Fibroblast of skin of abdomen (primary cell): Measurements from ENCODE around the gene TSPAN11.

Source experiments
- DNase-seq: peaks from one replicate; pipeline ENCODE4 v3.0.0-alpha.2; 2013

TSPAN11 gene

DNA sequence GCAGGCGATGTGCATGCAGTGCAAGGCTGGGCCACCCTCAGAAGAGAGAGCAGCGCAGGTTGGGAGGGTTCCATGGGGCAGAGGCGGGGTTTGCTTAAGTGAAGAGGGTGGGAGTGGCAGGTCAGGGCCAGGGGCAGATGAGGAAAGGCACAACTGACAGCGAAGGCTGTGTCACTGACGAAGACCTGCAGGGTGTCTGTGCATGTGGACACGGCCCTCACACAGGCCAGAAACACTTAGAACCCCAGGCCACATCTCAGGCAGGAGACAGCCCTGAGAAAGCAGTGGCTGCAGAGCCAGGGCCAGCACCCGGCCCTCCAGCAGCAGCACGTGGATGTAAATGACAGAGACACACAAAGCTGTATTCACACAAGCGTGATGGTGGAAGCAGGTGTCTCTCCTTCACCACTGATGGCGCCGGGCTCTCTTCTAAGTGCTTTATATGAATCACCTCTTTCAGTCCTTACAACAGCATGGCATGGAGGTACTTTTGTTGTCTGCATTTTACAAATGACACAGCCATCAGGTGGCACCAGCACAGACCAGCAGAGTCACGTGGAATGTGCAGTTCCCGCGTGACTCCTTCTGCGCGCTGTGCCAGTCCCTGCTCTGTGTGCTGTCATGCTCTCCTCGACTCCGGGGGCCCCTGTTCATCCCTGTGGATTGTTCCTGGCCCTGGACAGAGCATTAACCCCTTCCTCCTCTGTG is 54.6 kb downstream of the TSPAN11 start:
- DNase-seq, result no peak

GRCh38 chr12:30982413-30982812 is 55.9 kb downstream of the TSPAN11 start:
- no peak for DNase-seq

GRCh38 chr12:30985814-30986452 is 59.4 kb downstream of the TSPAN11 start:
- peak; percentile 47 for DNase-seq

DNA sequence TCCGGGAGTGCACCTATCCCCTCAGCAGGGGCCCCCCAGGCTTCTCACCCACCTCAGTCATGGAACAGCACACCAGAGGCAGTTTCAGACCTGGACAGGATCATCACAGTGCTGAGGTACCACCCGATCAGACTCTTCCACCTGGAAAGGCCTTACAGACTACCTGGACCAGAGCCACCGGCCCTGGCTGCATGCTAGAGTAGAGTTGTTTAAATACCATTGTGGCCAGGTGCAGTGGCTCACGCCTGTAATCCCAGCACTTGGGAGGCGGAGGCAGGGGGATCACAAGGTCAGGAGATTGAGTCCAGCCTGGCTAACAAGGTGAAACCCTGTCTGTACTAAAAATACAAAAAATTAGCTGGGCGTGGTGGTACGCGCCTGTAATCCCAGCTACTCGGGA is 61.5 kb downstream of the TSPAN11 start:
- DNase-seq, result no peak

DNA sequence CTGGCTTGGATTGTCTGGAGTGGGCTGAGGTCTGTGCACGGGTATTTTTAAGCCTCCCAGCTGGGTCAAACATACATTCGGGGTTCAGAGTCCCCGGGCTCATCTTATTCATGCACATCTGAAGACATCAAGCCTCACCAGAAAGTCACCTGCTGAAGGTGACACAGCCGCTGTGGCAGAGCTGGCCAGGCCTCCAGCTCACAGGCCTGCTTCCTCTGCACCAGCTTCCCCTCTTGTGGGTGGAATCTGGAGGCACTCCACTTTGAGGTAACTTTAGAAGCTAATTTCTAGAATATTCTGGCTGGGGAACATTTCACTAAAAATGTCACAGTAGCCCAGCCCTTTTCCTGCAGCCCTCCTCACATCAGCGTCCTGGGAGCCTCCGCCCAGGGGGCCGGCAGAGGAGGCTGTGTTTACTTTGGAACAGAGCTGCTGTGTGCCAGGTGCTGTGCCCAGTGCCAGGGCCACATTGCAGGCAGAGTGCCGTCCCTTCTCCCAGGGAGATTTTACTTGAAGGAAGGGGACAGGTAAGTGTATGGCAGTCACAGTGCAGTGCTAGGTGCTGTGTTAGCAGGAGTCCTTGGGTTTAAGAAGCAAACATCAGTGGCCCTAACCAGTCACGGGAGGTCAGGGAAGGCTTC is 62.2 kb downstream of the TSPAN11 start:
- no peak for DNase-seq

DNA sequence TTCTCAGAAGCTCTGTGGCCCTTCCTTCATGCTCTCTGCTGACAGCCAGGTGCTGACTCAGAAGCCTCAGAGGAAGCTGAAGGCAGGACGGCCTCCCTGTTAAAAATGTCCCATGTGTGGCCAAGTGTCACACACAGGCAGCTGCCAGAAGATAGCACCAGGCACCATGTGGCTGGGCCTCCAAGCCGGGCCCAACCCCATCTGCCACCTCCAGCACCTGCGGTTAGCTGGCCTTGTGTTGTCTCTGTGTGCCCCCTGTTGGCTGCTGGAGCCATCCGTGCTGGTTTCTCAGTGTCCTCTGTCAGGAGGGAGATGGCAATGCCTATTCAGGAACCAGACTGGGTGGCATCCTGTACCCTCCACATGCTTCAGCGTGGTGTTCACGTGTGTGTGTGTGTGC is 63.2 kb downstream of the TSPAN11 start:
- DNase-seq, result peak; percentile 10

DNA sequence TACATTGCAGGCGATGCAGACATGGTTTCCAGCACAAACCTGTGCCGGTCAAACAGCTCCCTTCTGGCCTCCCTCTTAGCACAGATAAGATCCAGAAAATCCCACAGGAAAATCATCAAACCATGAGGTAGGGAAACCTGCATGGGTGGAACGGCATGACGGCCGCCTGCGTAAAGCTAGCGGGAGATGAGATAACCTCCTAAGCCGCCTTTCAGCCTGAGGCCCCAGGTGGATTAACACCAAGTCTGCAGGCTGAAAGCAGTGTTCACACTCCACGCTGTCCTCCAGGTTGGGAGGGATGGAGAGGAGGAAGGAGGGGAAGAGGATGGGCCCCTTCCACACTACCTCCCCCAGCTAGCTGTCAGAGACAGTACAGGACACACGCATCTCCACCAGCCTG is 63.8 kb downstream of the TSPAN11 start:
- DNase-seq, result no peak

- DNase-seq, result no peak
Observed at GRCh38 chr12:30990776-30991175, 64.2 kb downstream of the TSPAN11 start.

DNA sequence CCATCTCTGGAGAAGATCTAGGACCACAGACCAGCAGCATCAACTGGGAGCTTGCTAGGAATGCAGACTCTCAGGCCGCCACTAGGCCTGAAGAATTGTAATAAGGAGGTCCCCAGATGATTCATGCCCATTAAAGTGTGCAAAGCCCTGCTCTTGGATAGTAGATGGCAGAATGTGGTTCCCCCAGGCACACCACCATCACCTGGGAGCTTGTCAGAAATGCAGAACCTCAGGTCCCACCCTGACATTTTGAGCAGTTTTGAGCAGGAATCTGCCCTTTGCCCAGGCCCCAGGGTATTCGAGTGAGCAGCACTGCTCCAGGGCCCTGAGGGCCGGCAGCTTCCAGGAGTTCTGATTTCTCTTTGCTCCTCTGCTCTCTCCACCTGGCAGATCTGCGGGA is 64.9 kb downstream of the TSPAN11 start:
- DNase-seq, result no peak

- DNase-seq, result no peak
Observed at GRCh38 chr12:30992381-30992780, 65.8 kb downstream of the TSPAN11 start.

DNA sequence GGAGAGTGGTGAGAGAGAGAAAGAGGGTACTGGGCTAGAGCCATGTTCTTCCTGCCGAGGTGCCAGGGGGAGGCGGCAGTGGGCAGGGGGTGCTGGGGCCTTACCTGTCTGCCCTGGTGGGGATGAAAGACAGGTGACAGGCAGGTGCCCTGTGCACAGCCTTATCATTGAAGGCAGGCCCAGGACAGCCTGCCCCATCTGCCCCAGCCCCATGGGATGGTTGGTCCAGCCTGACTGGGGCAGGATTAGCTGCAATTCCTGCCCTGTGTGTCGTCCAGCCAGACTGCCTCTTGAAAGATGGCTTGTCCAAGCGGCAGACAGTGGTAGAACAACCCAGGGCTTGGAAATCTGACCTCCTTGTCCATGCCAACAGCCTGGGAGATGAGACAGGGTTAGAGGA is 67.2 kb downstream of the TSPAN11 start:
- DNase-seq, result no peak

DNA sequence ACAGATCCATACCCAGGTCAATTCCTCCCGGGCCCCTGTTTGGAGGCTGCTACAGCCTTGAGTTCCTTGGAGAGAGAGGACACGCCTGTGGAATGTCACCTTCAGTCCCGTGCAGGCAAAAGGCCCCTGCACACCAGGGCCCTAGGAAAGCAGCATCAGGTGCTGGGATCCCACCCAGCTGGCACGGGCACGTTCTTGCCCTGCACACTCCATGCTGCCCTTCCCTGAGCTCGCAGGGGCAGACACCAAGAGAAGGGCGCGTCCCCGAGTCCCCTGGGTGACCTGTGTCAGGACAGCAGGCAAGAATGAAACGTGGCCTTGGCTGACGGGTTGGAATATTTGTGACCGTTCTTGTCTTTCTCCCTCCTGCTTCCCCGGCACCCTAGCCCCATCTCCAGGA is 67.7 kb downstream of the TSPAN11 start:
- DNase-seq, result no peak

DNA sequence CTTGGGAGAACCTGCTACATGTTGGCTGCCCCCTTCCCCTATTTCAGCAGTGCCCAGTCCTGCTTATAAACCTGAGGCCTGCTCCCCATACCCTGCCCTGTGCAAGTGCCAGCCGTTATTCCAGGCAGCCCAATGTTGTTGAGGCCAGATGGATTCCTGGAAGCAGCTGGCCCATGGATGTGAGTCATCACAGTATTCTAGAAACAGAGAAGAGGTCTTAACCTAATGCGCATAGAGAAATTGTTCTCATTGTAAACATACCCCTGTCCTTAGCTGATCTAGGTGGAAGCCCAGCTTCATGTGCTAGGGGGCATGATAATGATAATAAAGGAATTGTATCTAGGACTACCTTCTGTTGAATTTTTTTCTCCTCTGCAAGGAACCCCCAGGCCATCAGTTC is 69.7 kb downstream of the TSPAN11 start:
- DNase-seq, result peak; percentile 43

- no peak for DNase-seq
Observed at GRCh38 chr12:30996752-30997151, 70.2 kb downstream of the TSPAN11 start.

- DNase-seq, result no peak
Observed at GRCh38 chr12:30997685-30998440, 71.3 kb downstream of the TSPAN11 start.

- no peak for DNase-seq
Observed at GRCh38 chr12:30999011-30999410, 72.5 kb downstream of the TSPAN11 start.

DNA sequence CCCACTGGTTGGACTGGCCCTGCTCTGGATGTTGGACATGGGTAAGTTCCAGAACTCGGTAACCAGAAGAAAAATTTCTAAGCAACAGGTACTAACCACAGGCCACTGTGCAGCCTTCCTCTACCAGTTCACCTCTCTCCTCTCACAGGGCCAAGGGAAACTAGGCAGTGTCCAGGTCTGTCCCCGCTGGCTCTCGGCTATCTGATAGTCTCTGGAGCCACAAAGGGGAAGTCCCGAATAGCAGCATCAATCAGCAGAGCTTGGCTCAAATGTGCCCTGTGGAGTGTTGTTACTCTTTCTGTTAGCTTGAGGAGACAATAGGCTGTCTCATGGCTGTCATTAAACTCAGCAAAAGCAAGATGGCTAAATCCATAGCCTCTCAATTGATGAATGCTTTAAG is 73.2 kb downstream of the TSPAN11 start:
- DNase-seq, result no peak

DNA sequence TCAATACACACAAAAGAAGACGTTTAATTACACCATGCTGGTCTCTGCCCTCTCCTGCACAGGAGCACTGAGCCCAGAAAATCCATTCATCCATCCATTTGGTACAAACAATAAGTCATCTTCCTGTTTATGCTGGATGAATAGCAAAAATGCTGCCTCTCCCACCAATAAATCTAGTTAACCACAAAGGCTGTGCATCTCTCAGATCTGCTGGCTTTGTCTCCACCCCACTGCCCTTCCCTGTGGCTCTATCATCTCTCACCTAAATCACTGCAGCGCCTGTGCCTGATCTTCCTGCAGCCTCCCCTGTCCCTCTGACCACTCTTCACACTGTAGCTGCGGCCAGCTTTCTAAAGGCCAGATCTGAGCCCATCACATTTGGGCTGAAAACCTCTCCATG is 74.2 kb downstream of the TSPAN11 start:
- DNase-seq, result peak; percentile 34

GRCh38 chr12:31001581-31002360 is 75.2 kb downstream of the TSPAN11 start:
- no peak for DNase-seq

DNA sequence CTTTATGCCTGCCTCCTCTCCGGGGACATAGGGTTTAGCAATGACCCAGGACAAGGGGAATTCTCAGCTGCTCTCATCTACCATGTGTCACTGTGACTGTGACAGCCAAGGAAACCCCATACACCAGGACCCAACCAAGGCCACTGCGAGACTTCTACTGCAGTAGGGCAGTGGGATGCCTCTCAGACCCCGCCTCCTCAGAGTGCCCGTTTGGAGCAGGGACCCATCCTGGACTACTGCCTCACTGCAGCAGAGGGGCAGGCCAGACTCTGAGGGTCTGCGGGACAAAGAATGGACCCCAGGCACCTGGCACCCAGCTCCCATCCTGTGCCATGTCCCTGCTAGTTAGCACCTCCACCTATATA is 75.8 kb downstream of the TSPAN11 start:
- no peak for DNase-seq

DNA sequence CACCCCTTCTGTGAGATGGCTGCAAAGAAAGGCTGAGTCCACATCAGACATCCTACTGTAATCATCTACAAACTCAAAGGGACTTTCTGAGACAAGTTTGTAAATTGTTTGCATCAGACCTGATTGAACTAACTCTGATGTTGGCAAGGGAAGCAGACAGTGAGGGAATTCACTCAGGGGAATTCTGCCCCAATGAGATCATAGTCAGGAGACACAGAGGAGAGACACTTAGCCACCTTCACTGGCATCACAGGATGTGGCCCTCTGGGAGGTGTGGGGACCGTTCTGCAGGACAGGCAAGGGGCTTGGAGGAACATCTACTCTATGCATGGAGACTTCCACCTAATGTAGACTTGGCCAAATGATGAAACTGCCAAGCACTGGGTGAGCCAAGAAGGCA is 76.5 kb downstream of the TSPAN11 start:
- DNase-seq, result peak; percentile 7

DNA sequence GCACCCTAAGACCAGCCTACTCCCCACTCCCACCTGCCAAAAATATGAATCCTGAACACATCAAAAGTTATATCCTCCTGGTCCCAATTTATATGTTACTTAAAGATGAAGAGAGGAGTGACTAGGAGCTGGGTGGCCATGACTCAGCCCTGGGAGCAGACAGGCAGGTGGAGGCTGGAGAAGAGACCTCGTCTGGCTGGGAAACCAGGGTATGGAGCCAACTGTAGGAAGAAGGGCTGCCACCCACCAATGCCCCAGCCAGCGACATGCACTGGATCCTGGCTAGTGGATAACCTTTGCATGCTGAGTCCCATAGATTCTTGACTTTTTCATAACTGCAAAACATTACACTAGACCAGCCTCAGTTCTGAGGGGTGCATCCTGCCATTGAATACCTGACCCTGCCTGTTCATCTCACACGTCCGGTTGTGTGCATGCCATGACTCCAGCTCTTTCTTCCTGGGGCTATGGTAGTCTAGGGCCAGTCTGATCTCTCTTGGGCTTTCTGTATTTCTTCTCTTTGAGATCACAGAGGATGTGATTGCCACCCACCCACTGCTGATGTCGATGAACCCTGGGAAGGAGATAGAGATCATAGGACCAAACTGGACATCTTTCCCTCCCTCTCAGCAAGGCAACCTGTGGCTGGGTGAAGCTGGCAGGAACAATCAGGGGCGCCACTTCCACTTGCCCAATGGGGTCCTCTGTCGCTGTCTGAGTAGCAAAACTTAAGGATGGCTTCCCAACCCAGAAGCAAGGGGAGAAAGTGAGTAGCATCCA is 77.5 kb downstream of the TSPAN11 start:
- no peak for DNase-seq
